HCT116 (cell line): ENCODE data around the gene NFIA. TPM values are rescaled to one million over a fixed set of nuclear protein-coding genes. Genes with fewer than 3 reads are reported as not detected.

Source experiments
- ATAC-seq: fragments of 200-7000 bp; cut with Tn5 transposase; 2 replicates; pipeline ENCODE4 v1.9.1; 2020; ENCODE audit warnings: mild to moderate bottlenecking, moderate library complexity
- BruUV-seq: library from RNA; stranded (reverse); fragments of 400-500 nt; replicated peaks from 2 replicates; lab custom pipeline; 2021; lab: Mats Ljungman, UMichigan
- CTCF ChIA-PET: fragments of 300-600 bp; sonication (Branson Sonifier 250); formaldehyde crosslinking; loops from one replicate; lab custom pipeline; 2021; ENCODE audit warnings: antibody characterized with exemption; lab: Charles Lee
- POLR2A ChIA-PET: fragments of 300-600, 350-600 bp; sonication (Branson Sonifier 250); formaldehyde crosslinking; loops from one replicate; lab custom pipeline; 2021; ENCODE audit warnings: antibody characterized with exemption; lab: Charles Lee
- RAD21 ChIA-PET, 2 experiments: fragments of 300-600 bp; sonication (Branson Sonifier 250); formaldehyde crosslinking; loops; one replicate each; lab custom pipeline; 2023; ENCODE audit warnings: low total read pairs in 2 of 2; ENCODE audit not compliant: uncharacterized antibody in 2 of 2, unreplicated experiment in 2 of 2, low non-redundant PET in 1 of 2; lab: Charles Lee
- DNase-seq: peaks from one replicate; pipeline ENCODE4 v3.0.0-alpha.2; 2010; ENCODE audit warnings: low read depth, low spot score
- H2AFZ ChIP-seq: fragments of 200-600 bp; shearing (Covaris generic), sonication (generic); 2 replicates; pipeline ENCODE4 v1.6.1; 2017; ENCODE audit warnings: low read depth, mixed run types, mixed read lengths, antibody characterized with exemption, low read length; ENCODE audit not compliant: poor library complexity, severe bottlenecking
- H3K27ac ChIP-seq: 2 replicates; pipeline ENCODE4 v1.5.1; 2012; ENCODE audit warnings: low read depth, low read length
- H3K27me3 ChIP-seq: fragments of 200-600 bp; sonication (generic); 2 replicates; pipeline ENCODE4 v1.6.1; 2016; ENCODE audit warnings: mixed run types, low read length, mixed read lengths; ENCODE audit not compliant: insufficient read depth
- H3K36me3 ChIP-seq, 2 experiments: fragments of 200-500 bp in 1 of 2; fragments of 200-600 bp in 1 of 2; sonication (Bioruptor generic) in 1 of 2; sonication (generic) in 1 of 2; 2 replicates each; pipeline versions ENCODE4 v1.5.1 to v1.6.1; 2014 to 2016; ENCODE audit warnings: low read length in 2 of 2, inconsistent platforms in 1 of 2, mixed read lengths in 1 of 2, mixed run types in 1 of 2; ENCODE audit not compliant: insufficient read depth in 2 of 2, control insufficient read depth in 1 of 2
- H3K4me1 ChIP-seq, 2 experiments: fragments of 200-600 bp in 1 of 2; sonication (generic) in 1 of 2; 2 replicates each; pipeline versions ENCODE4 v1.5.1 to v1.6.1; 2012 to 2017; ENCODE audit warnings: low read length in 2 of 2, inconsistent platforms in 1 of 2, mild to moderate bottlenecking in 1 of 2, mixed read lengths in 1 of 2, mixed run types in 1 of 2, moderate library complexity in 1 of 2; ENCODE audit not compliant: insufficient read depth in 2 of 2, control insufficient read depth in 1 of 2
- H3K4me2 ChIP-seq: fragments of 200-600 bp; sonication (generic); 2 replicates; pipeline ENCODE4 v1.6.1; 2017; ENCODE audit warnings: mixed run types, low read length, mixed read lengths
- H3K4me3 ChIP-seq, 2 experiments: fragments of 200-600 bp in 1 of 2; sonication (generic) in 1 of 2; replicated peaks in 1 of 2; 2 replicates each; pipeline ENCODE4 v1.5.1; 2011 to 2016; ENCODE audit warnings: low read length in 2 of 2, control low read depth in 1 of 2, low read depth in 1 of 2, mild to moderate bottlenecking in 1 of 2, mixed read lengths in 1 of 2, mixed run types in 1 of 2
- H3K79me2 ChIP-seq: fragments of 200-600 bp; sonication (generic); 2 replicates; pipeline ENCODE4 v1.6.1; 2017; ENCODE audit warnings: mild to moderate bottlenecking, mixed run types, low read length, moderate library complexity, mixed read lengths; ENCODE audit not compliant: insufficient read depth
- H3K9ac ChIP-seq: fragments of 200-600 bp; sonication (generic); 2 replicates; pipeline ENCODE4 v1.6.1; 2016; ENCODE audit warnings: low read length, mixed read lengths
- H3K9me2 ChIP-seq: fragments of 200-600 bp; sonication (generic), shearing (Covaris generic); 2 replicates; pipeline ENCODE4 v1.6.1; 2017; ENCODE audit warnings: mixed run types, mild to moderate bottlenecking, moderate library complexity; ENCODE audit not compliant: insufficient read depth
- H3K9me3 ChIP-seq, 2 experiments: fragments of 200-500 bp in 1 of 2; fragments of 200-600 bp in 1 of 2; sonication (Bioruptor generic) in 1 of 2; sonication (generic) in 1 of 2; 2 replicates each; pipeline ENCODE4 v1.6.1; 2014 to 2017; ENCODE audit warnings: low read length in 2 of 2, mixed read lengths in 2 of 2, inconsistent platforms in 1 of 2, low read depth in 1 of 2, mild to moderate bottlenecking in 1 of 2, mixed run types in 1 of 2, moderate library complexity in 1 of 2; ENCODE audit not compliant: control insufficient read depth in 1 of 2, insufficient read depth in 1 of 2
- H4K20me1 ChIP-seq: fragments of 200-600 bp; sonication (generic), shearing (Covaris generic); 2 replicates; pipeline ENCODE4 v1.6.1; 2017; ENCODE audit warnings: mixed run types, mild to moderate bottlenecking, moderate library complexity; ENCODE audit not compliant: insufficient read depth
- ATF3 ChIP-seq: IDR thresholded peaks from 2 replicates; pipeline ENCODE4 v1.6.1; 2012
- CEBPB ChIP-seq: IDR thresholded peaks from 2 replicates; pipeline ENCODE4 v1.6.1; 2012; ENCODE audit warnings: low read depth
- ELF1 ChIP-seq: IDR thresholded peaks from 2 replicates; pipeline ENCODE4 v1.6.1; 2012; ENCODE audit warnings: low read depth, borderline replicate concordance
- POLR2AphosphoS5 ChIP-seq: IDR thresholded peaks from 2 replicates; pipeline ENCODE4 v1.6.1; 2011; ENCODE audit warnings: mild to moderate bottlenecking, low read depth, low read length, moderate library complexity
- REST ChIP-seq: IDR thresholded peaks from 2 replicates; pipeline ENCODE4 v1.6.1; 2012; ENCODE audit warnings: low read depth
- SP1 ChIP-seq: IDR thresholded peaks from 2 replicates; pipeline ENCODE4 v1.6.1; 2012; ENCODE audit warnings: low read depth
- YY1 ChIP-seq: IDR thresholded peaks from 2 replicates; pipeline ENCODE4 v1.6.1; 2011; ENCODE audit warnings: low read length, low read depth, moderate library complexity, mild to moderate bottlenecking; ENCODE audit not compliant: insufficient replicate concordance; ENCODE audit errors: extremely low read depth
- ZBTB33 ChIP-seq: IDR thresholded peaks from 2 replicates; pipeline ENCODE4 v1.6.1; 2011; ENCODE audit warnings: mild to moderate bottlenecking, low read length, moderate library complexity; ENCODE audit not compliant: insufficient replicate concordance; ENCODE audit errors: extremely low read depth
- ZFX ChIP-seq: fragments of 450-650 bp; IDR thresholded peaks from 2 replicates; pipeline ENCODE4 v1.6.1; 2017
- intact Hi-C: fragments of 100-400 bp; cut with micrococcal nuclease; formaldehyde crosslinking; loops from 2 replicates; pipeline ENCODE4 v1.10.0; 2022
- total RNA-seq: library from RNA; stranded (reverse); gene quantifications from one replicate; pipeline ENCODE4 v1.2.1, GENCODE V29; 2021; ENCODE audit not compliant: unreplicated experiment

The NFIA gene
- total RNA-seq, 1 experiment from 2014 or later: 17.2 TPM

- intact Hi-C loops: no loop called here
These were observed 365.0 kb downstream of the NFIA start for GRCh38 chr1:61447106-61447967.

More at GRCh38 chr1:61447106-61447967, 365.0 kb downstream of the NFIA start:
- no peak overlapping the region for H3K4me3 ChIP-seq
- no peaks in the 10 kb centered on the region for H3K9me3 ChIP-seq
- no peak for TF ChIP-seq ZBTB33
- TF ChIP-seq ZFX: no peak
- TF ChIP-seq CEBPB: no peak
- no peak for TF ChIP-seq POLR2AphosphoS5
- no peak for TF ChIP-seq REST
- no peak for TF ChIP-seq ELF1
- TF ChIP-seq YY1: no peak
- no peak for TF ChIP-seq ATF3
- TF ChIP-seq SP1: no peak
- ChIA-PET RAD21 (no interaction called here), POLR2A (interaction anchor here (1.0 kb wide), 1 partner anchor 398 kb away, joined by 3 read pairs; no protein-coding TSS in a partner anchor), CTCF (no interaction called here)
- no peak overlapping the region for H3K9ac ChIP-seq
- DNase-seq (no peak), ATAC-seq (no peak)
- H3K36me3 ChIP-seq: no peaks in the 10 kb centered on the region
- H2AFZ ChIP-seq: no peak overlapping the region
- no peaks in the 10 kb centered on the region for H3K27me3 ChIP-seq
- H3K27ac ChIP-seq: no peak overlapping the region
- H3K4me1 ChIP-seq: no peaks in the 10 kb centered on the region
- no peaks in the 10 kb centered on the region for H4K20me1 ChIP-seq
- H3K9me2 ChIP-seq: no peaks in the 10 kb centered on the region
- no TSS peak for BruUV-seq
- no peak overlapping the region for H3K4me2 ChIP-seq
- H3K79me2 ChIP-seq: no peaks in the 10 kb centered on the region
